GDM1 (cell line): ENCODE data around the gene C11orf52.

Experiments used
- DNase-seq: peaks from one replicate; lab custom pipeline; 2025; lab: John Stamatoyannopoulos, UW

C11orf52 gene

GRCh38 chr11:111976119-111976766 is 57.5 kb downstream of the C11orf52 start:
- DNase-seq = no peak
